Measurements from ENCODE around the gene BLZF1. TPM values are rescaled to one million over a fixed set of nuclear protein-coding genes. Genes with fewer than 3 reads are reported as not detected.
"Not testable (repeated sequence)": the region's sequence is repeated elsewhere in the genome, so short reads cannot be mapped to it uniquely, and the experiment has no call there.

Gene BLZF1
- total RNA-seq, 1 experiment from 2014 or later = 19.6 TPM

GRCh38 chr1:169336947-169337715 is 30.9 kb upstream of the BLZF1 start:
- intact Hi-C loops (cut with micrococcal nuclease; ENCODE audit: unreplicated experiment); in situ Hi-C loops (cut with HindIII; ENCODE audit: low pct_unique_long_range_greater_than_20kb, low sequenced_read_pairs); H3K4me3 ChIP-seq (ENCODE audit: low read depth in 2 of 2, low read length in 2 of 2); POLR2A ChIA-PET; CTCF ChIA-PET; H3K36me3 ChIP-seq (ENCODE audit: control insufficient read depth, insufficient read depth, low read length); H3K9me3 ChIP-seq (ENCODE audit: control insufficient read depth, insufficient read depth, low read depth, low read length); H3K27ac ChIP-seq (ENCODE audit: low read length); ATAC-seq; DNase-seq (ENCODE audit: low read depth, low spot score); H3K27me3 ChIP-seq (ENCODE audit: control insufficient read depth, insufficient read depth, low read length); H3K4me1 ChIP-seq (ENCODE audit: control insufficient read depth, insufficient read depth, low read length); BruUV-seq (replicated peaks): not testable (repeated sequence)

- Histone ChIP-seq H3K27me3 (ENCODE audit: control insufficient read depth, insufficient read depth, low read length) (no peaks in the 10 kb centered on the region), H3K9me3 (ENCODE audit: control insufficient read depth, insufficient read depth, low read depth, low read length) (no peaks in the 10 kb centered on the region), H3K27ac (ENCODE audit: low read length) (no peak overlapping the region), H3K4me1 (ENCODE audit: control insufficient read depth, insufficient read depth, low read length) (no peaks in the 10 kb centered on the region), H3K4me3 (ENCODE audit: low read depth in 2 of 2, low read length in 2 of 2) (no peak overlapping the region), H3K36me3 (ENCODE audit: control insufficient read depth, insufficient read depth, low read length) (no peaks in the 10 kb centered on the region)
- BruUV-seq (replicated peaks) = no TSS peak
- in situ Hi-C loops (cut with HindIII; ENCODE audit: low pct_unique_long_range_greater_than_20kb, low sequenced_read_pairs) = no loop called here
- intact Hi-C loops (cut with micrococcal nuclease; ENCODE audit: unreplicated experiment) = no loop called here
- ChIA-PET CTCF (no interaction called here), POLR2A (no interaction called here)
- TF ChIP-seq REST (IDR thresholded peaks at IDR 0.05; ENCODE audit: insufficient read depth in 1 of 2, low read depth in 2 of 2, low read length in 1 of 2) (no peak), CTCF (IDR thresholded peaks at IDR 0.05) (no peak), TCF7L2 (IDR thresholded peaks at IDR 0.05; ENCODE audit: low read depth, low read length) (no peak), POLR2AphosphoS5 (IDR thresholded peaks at IDR 0.05; ENCODE audit: low read depth, low read length) (no peak), SIN3A (IDR thresholded peaks at IDR 0.05; ENCODE audit: borderline replicate concordance, insufficient read depth, low read depth, low read length) (no peak)
- no peak for DNase-seq (ENCODE audit: low read depth, low spot score)
- no peak for ATAC-seq
Observed at GRCh38 chr1:169338617-169339016, 29.4 kb upstream of the BLZF1 start.

GRCh38 chr1:169339773-169340172 is 28.2 kb upstream of the BLZF1 start:
- H3K9me3 ChIP-seq (ENCODE audit: control insufficient read depth, insufficient read depth, low read depth, low read length) = no peaks in the 10 kb centered on the region
- no peak for ATAC-seq
- intact Hi-C loops (cut with micrococcal nuclease; ENCODE audit: unreplicated experiment) = loop anchor here (10.0 kb wide), 1 partner anchor 905 kb away; no protein-coding TSS in a partner anchor
- no peak overlapping the region for H3K27ac ChIP-seq (ENCODE audit: low read length)
- no peaks in the 10 kb centered on the region for H3K4me1 ChIP-seq (ENCODE audit: control insufficient read depth, insufficient read depth, low read length)
- TF ChIP-seq SIN3A (IDR thresholded peaks at IDR 0.05; ENCODE audit: borderline replicate concordance, insufficient read depth, low read depth, low read length) (no peak), POLR2AphosphoS5 (IDR thresholded peaks at IDR 0.05; ENCODE audit: low read depth, low read length) (no peak), REST (IDR thresholded peaks at IDR 0.05; ENCODE audit: insufficient read depth in 1 of 2, low read depth in 2 of 2, low read length in 1 of 2) (no peak), TCF7L2 (IDR thresholded peaks at IDR 0.05; ENCODE audit: low read depth, low read length) (no peak), CTCF (IDR thresholded peaks at IDR 0.05) (no peak)
- no peak for DNase-seq (ENCODE audit: low read depth, low spot score)
- ChIA-PET POLR2A (interaction anchor here (0.7 kb wide), 1 partner anchor 28 kb away, joined by 3 read pairs; the partner anchor contains the start of genes BLZF1 and NME7), CTCF (no interaction called here)
- BruUV-seq (replicated peaks) = no TSS peak
- H3K36me3 ChIP-seq (ENCODE audit: control insufficient read depth, insufficient read depth, low read length) = no peaks in the 10 kb centered on the region
- no peaks in the 10 kb centered on the region for H3K27me3 ChIP-seq (ENCODE audit: control insufficient read depth, insufficient read depth, low read length)
- in situ Hi-C loops (cut with HindIII; ENCODE audit: low pct_unique_long_range_greater_than_20kb, low sequenced_read_pairs) = no loop called here
- no peak overlapping the region for H3K4me3 ChIP-seq (ENCODE audit: low read depth in 2 of 2, low read length in 2 of 2)
